GM19239 (cell line): Measurements from ENCODE around the gene MS4A18.

ENCODE experiments used
- DNase-seq: peaks from one replicate; pipeline ENCODE4 v3.0.0; 2011; ENCODE audit warnings: low spot score; ENCODE audit not compliant: insufficient read length
- FAIRE-seq: peaks from 2 replicates; lab custom pipeline; 2011; peaks lifted over from hg19 to GRCh38; lab: Jason Lieb, UNC

MS4A18 gene

DNA sequence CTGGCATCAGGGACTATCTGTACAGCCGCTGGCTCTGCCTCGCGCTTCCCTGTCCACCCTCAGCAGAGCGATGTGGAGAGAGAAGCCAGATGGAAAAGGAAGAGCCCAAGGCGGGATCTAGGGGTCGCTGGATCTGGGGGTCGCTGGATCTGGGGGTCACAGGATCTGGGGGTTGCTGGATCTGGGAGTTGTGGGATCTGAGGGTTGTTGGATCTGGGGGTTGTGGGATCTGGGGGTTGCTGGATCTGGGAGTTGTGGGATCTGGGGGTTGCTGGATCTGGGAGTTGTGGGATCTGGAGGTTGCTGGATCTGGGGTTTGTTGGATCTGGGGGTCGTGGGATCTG is 58.6 kb downstream of the MS4A18 start:
- no peak for DNase-seq
- FAIRE-seq, result no peak

GRCh38 chr11:60783911-60784310 is 59.4 kb downstream of the MS4A18 start:
- FAIRE-seq (no peak), DNase-seq (no peak)

DNA sequence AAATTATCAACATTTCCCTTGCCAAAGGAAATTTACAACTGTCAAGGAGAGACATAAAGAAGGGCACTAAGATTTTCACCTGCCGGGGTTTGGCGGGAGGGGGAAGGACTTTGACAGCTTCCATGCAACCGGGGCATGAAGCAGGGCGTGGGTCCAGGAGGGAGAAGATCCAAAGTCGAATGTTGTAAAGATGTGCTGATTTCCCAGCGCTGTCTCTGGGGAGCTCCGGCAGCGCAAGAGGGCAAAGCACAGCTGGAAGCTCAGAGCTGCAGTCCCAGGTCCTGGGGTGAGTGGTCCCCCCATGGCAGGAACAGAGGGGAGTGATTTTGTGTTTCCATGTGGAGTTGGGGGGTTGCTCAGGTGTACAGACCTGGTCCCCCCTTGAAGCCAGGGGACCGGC is 60.6 kb downstream of the MS4A18 start, which contains the start of gene MS4A10:
Gene MS4A10, plus strand, starts transcription at position 198 of the 400 bp plus-strand sequence. CDS start 5,003 bp downstream, outside the sequence.
- FAIRE-seq (no peak), DNase-seq (no peak)

DNA sequence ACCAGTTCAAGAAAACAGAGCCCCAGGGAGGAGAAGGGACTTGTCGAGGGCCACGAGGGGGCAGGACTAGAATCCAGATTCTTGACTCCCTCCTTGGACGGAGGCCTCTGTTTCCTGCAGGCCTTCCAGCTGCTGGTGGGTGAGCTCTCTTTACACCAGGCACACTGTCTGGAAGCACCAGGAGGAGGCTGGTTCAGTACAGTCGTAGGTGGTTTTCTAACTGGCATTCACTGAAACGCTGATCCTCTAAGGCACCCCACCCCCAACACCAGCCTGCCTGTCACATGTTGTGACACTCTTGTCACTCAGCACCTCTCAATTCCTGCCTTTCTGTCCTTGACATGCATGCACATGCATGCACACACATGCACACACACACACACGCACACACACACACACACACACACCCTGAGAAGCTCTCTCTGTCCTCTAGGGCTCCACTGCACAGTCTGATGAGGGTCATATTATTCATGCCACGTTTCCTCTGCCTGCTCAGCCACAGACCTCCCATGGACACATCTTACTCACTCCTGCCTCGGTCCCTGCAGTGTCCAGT is 61.4 kb downstream of the MS4A18 start:
- no peak for FAIRE-seq

GRCh38 chr11:60786811-60787567 is 62.5 kb downstream of the MS4A18 start:
- FAIRE-seq (no peak), DNase-seq (no peak)

More for the DNA sequence above, 61.4 kb downstream of the MS4A18 start:
- no peak for DNase-seq

DNA sequence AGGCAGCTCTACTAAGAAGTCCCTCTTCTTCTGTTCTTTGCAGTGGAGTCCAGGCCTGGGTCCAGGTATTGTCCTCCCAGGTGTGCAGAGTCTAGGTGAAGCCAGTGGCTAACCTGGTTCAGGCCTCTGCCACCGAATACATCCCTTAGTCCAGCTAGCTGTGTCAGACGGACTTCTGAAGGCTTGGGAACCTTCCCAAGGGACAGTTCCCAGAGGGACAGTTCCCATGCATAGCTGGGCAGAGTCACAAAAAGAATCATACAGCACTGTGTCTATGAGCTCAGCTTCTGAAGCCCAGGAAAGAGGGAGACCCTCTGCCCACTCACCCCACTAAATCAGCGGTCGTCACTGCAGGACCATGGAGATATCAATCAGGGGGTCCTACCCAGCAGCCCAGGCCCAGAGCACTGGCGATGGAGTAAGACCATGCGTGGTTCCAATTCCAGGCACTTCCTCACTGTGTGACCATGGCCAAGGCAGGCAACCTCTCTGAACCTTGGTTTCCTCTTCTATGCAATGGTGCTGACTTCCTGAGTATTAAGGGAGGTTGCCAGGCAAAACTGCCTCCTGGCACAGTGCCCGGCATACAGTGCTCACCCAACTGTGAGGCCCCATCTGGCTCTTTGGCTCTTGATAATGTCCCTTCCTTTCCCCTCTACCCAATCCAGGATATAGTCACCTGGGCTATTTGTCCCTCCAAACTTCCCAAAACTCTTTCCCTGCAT is 64.0 kb downstream of the MS4A18 start:
- FAIRE-seq (no peak), DNase-seq (no peak)

- FAIRE-seq (no peak), DNase-seq (no peak)
Measured at GRCh38 chr11:60790726-60791125, 66.2 kb downstream of the MS4A18 start.

- DNase-seq (no peak), FAIRE-seq (no peak)
Measured at GRCh38 chr11:60791153-60791933, 66.8 kb downstream of the MS4A18 start.

- DNase-seq (no peak), FAIRE-seq (no peak)
Measured at GRCh38 chr11:60792521-60792920, 68.0 kb downstream of the MS4A18 start.
